GM21825 (cell line): ENCODE results near the gene MAB21L3.

Experiments
- ATAC-seq: cut with Tn5 transposase; IDR thresholded peaks from one replicate; pipeline ENCODE4 v1.9.1; 2021; ENCODE audit warnings: mild to moderate bottlenecking, moderate library complexity; ENCODE audit not compliant: unreplicated experiment

MAB21L3 gene

DNA sequence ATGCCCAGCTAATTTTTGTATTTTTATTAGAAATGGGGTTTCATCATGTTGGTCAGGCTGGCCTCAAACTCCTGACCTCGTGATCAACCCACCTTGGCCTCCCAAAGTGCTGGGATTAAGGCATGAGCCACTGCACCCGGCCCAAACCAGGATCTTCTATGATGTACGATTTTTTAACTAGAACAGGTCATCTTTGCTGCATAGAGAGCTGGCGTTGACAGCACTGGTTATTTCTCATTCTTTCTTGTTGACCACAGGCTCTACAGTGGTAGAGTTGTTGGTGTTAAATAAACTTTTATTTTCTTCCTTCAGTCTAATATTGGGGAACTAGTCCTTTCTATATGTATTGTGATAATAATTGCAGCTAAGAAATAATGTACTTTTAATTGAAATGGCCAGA lies 3.8 kb upstream of the MAB21L3 start:
- ATAC-seq, result no peak

DNA sequence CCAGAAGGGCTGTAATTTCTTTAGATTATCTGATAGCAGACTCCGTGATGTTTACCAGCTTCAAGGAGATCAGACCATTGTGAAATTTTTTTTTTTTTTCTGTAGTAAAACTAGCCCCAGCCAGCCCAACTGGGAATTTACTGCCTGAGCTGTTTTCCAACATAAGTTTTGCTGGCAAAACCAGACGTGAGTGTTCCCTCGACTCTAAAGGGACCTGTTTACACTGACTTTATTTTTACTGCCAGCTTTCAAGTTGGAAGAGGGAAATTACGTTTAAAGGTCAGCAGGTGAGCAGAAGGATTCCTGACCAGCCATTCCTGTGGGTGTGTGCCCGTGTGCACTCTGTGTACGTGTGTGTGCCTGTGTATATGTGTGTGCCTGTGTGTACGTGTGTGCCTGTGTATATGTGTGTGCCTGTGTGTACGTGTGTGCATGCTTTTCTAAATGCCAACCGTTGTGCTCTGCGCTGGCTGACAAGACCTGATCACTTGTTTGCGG lies 374 bp downstream of the MAB21L3 start:
- ATAC-seq, result no peak

DNA sequence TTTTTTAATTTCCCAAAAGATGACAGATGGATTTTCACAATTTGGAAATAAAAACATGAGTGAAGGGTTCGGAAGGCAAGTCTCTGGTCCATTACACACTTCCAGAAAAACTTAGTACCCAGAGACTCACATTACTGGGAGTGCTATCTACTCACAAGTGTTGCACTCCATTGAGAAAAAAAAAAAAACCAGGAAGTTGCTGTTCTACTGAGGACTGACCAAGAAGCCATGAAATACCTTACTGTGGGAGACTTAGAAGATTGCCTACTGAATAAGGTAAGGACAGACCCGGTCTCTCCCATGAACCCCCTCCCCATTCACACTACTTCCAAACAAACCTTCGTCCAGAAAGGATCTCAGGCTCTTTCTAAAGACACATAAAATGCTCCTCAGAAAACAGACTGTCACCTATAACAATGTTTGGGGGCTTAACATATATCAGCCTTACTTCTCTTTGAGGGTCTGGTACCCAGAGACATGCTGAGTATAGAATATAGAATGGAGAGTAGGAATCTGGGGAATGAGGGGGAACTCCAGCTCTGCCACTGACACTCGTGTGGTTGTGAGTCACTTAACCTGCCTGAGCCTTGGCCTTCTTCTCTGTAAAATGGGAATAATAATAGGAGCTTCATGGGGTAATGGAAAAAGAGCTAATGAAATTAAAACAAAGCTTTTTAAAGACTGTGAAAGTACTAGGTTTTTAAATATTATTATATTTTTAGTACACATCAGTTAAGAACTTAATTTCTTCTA lies 1.4 kb downstream of the MAB21L3 start:
- no peak for ATAC-seq

DNA sequence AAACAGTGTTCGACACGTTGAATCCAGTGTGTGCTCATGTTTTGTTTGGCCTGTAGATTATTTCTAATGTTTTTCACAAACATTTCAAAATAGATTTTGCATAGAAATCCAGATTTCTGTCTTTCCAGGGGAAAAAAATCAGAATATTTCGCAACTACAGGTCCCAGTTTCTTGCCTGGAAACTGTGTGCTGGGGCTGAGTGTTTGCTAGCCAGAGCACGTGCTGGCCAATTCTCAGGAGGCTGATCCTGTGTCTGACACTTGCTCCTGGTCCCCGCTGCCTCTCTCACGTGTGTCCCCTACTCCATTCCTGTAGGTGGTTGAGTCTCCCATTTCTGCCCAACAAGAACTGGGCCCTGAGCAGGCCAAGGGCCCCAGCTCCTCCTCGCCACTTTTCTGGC lies 2.4 kb downstream of the MAB21L3 start:
- no peak for ATAC-seq

DNA sequence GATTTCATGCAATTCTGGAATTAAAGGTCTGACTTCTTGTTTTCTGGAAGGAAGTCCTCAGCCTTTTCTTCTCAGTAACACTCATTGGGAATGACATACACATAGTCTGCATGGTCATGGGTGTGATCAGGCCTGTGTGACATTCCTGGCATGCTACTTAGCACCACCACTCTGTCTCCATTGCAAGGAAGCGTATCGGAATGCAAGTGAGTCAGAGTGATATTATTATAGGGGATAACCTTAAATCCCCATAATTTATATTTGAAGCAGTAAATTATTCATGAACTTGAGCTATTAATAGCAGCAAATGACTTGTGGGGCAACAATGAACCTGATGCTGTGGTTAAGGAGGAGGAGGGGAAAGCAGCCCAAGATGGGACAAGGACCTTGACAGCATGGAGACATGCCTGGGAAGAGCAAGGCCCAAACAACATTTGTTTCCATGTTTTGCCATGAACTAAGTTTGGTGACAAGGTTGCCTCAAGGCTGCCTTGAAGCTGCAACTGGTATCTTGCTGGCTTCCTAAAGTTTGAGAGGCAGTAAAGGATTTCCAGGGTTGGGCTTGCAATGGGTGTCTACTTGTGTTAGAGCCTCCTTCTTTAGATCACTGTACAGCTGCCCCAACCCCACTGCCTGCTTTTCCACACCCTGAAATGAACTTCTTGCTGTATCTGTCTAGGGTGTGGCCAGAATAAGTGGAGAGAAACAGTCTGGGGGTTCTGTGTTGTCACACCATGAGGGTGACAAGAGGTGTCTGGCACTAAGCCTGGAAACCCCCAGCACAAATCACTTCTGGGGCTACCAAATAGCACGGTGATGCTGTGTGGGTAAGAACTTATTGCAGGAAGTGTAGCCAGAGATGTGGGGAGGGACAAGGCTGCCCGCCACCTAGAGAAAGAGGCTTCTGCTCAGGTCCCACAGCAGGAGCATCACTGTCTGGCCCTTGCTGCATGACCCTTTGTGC lies 4.6 kb downstream of the MAB21L3 start:
- ATAC-seq, result no peak

DNA sequence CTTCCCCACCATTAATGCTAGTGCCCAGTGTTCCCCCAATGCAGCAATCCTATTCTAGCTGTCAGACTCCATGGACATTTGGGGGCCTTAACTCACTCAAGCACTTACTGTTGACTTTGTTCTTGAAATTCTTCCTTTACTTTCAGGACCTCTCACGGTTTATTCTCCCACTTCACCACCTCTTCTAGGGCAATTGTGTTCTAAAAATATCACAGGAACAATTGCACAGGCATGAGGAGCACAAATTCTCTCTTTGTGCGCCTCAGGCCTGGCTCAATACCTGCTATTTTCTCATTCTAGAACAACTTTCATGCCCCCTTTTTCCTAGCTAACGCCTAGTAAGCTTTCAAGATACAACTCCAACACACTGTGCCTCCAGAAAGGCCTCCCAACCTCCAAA lies 7.3 kb downstream of the MAB21L3 start:
- no peak for ATAC-seq

DNA sequence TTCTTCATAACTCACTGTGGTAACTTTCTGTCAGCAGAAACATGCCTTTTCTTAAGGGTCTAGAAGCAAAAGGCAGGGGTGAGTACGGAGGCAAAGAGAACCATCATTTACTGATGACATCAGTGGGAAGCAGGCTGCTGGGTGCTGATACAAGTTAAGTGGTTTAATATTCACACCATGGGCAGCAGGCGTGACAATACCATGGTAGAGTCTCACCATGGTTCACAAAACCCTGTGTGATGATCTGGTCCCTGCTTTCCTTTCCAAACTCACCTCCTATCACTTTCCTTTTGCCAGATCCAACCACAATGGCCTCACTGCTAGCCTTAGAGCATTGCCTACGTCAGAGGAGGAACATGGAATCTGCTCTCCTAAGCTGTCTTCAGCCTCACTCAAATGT lies 8.7 kb downstream of the MAB21L3 start:
- ATAC-seq, result no peak

DNA sequence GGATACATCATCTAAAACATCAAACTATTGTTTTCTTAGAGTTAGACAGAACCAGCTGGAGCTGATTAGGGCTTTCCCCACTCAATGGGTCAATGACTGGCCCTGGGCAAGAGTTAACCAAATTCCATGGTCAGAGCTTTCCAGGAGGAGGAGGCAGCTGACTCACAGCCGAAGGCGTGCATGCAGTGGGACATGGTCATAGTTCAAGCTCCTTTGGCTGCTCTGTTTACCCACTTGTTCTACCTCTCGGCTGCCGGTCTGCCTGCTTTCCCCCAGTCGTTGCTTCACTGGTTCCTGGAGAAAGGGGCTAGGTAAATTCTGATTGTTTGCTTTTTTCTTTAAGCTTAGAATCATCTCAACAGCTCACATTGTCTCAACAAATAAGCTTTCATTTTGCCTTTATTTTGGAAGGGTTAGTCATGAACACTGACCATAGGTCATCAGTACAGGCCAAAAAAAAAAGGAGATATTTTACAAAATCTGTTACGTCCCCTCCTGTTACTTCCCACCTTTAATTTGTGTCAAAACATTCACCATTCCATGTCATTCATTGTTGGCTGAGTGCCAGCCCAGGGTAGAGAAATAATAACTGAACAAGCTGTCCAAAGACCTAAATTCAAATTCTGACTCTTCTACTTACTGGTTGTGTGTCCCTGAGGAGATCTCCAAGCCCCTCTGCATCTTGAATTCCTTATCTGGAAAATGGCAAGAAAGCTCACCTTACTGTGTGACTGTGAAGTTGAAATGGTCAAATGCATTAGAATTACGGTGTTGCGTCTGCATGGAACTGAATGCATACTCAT lies 12.0 kb downstream of the MAB21L3 start:
- no peak for ATAC-seq

DNA sequence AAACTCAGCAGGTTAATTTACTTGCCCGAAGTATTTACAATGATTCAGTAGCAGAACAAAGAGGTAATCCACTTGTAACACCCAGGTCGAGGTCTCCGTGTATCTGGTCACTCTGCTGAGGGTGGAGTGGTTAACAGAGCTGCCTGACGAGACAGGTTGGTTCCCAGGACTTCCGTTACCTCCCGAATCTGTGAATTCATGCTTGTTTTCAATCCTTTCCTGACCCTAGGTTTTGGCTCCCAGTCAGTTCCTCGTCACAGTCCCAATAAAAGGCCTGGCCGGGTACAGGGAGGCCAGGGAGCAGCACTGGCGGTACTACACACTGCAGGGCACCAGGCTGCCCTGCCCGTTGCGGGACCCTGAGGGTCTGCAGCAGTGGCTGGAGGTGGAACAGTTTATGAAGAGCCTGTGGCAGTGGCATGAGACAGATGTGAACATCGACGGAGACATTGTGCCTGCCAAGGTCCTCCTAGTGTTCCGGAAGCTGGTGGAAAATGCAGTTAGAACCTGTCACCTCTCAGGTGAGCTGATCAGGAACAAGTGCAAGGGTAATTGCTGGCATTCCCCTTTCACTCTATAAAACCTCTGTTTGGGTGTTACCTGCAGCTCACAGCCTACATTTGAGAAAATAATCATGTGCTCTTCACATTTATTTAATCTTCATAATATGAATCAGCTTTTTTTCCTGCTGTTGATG lies 12.8 kb downstream of the MAB21L3 start:
- ATAC-seq, result no peak

DNA sequence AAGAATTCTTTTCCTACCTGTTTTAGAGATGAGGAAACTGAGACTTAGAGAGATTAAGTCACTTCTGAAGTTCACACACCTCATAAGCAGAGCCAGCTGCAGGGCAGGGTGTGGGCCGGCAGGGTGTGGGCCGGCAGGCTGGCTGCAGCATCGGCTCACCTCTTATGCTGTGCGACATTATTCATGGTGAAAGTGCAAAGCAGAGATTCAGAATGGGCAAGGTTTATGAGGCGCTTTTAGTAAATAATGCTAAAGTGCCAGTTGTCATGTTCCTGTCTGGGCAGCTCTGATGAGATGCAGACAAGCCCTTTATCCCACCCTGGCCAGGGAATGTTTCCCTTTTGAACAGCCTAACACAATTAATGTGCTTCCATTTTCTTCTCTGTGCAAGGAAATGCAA lies 14.6 kb downstream of the MAB21L3 start:
- ATAC-seq, result no peak

DNA sequence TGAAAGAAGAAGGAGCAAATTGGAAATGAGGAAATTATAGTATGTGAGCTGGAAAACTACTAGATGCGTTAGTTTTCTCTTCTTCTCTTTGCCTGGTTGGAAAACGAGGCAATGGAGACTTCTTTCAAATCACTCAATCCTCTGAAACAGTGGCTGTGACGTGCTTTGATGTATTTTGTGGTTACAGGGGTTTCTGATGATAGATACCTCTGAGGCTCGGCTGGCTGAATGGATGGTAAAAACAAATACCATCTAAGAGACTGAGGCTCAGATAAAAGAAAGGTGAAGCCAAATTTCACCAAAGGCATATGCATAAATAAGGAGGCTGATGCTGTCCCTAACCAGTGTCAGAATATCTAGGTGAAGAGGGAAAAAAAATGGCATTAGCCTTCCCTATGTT lies 15.1 kb downstream of the MAB21L3 start:
- no peak for ATAC-seq

DNA sequence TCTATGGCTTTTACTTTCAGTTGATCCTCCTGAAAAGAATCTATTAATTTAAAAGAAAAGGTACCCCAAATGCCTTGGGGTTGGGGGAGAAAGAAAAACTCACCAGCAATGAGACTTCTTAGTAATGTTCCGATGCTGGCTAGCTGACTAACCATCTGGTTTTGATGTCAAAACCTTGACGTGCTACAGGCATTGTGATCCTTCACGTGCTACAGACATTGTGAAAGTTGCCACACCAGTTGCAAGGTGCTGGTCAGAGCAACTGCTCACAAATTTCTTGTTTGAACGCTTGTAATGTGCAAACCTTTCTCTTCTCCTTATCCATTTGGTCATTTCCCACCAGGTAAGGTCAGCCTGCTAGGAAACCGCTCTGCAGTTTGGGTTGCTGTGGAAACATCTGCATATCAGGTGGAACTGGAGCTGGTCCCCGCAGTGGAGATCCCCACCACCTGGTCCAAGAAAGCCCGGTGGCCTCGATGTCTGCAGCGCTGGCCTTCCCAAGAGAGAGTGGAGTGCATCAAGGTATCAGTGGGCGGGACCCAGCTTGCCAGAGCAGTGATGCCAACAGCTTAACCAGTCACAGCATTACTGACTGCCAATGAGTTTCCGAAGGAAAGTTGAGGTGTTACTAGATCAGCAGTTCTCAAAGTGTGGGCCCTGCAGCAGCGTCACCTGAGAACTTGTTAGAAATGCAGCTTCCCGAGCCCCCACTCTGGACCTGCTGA lies 16.1 kb downstream of the MAB21L3 start:
- no peak for ATAC-seq

DNA sequence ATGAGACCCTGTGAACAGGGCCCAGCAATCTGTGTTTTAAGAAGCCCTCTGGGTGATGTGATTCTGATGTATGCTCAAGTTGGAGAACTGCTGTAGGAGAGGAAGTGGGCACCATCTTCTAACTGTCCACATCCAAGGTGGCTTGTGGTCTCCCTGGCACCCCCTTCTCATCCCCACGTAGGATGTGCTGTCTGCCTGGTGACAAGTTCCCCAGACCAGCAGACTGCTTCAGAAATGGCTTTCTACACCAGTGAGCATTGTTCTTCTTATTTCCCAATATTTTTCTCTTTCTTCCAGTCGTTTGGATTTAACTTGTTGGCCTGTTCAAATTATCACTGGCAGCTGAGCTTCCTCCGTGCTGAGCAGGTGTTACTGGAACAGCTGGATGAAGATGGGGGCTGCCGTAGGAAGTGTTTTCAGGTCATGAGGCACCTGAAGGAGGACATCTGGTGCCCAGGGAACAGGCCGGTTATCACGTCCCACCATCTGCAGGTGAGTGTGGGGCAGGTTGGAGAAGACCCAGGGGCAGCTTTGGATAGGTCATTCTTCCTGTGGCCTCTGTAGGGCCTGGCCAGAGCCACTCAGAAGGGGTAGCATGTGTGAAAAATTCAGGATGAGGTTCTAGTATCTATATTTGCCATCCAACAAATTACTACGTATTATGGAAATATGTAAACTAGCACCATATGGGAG lies 16.8 kb downstream of the MAB21L3 start:
- ATAC-seq, result no peak

DNA sequence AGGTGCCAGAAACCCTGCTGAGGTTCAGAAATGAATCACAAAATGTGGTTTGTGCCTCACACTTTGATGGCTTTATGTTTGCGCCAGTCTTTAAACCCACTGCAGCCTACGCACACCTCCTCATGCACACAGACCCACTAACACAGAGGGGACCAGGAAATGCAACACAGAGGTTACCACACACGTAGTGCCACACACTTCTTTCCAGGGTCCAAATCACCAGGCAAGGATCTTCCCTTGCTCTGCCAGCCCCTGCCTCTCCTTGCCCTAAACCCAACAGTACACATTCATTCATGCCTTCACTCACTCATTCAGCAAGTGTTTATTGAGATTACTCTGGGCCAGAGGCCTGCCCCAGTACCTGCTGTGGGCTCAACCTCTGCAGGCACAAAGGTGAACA lies 17.5 kb downstream of the MAB21L3 start:
- no peak for ATAC-seq

DNA sequence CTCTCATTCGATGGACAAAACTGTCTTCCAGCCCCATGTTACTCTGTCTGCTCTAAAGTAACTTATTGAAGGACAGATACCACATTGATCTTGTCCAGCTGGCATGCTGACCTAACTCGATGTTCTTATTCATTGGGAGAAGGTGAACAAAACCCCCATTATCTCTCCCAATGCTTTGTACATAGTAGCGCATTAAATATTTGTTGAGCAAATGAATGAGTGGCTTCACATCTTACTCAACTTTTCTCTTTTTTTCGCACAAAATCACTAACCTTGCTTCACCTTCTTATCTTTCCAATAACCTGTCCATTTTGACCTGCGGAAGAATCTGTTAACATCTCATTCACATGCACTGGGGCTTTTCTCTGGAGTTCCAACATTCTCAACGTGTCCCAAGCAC lies 18.3 kb downstream of the MAB21L3 start:
- no peak for ATAC-seq

DNA sequence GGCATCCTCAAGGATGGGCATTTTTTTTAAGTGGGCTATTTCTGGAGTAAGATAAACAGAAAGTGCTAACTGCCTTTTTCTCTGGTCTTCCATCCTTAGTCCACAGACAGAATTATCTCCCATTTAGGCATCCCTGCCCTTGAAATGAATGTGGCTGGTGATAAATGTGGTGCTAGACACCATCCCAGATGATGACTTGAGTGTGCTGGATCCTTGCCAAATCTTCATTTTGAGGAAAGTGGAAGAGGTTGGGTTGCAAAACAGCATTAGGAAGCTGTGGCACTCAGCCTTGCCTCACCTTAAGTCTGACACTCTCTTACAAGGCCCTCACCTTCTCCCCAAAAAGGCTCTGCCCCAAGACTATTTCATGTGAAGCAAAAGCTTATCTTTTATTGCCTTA lies 19.2 kb downstream of the MAB21L3 start:
- no peak for ATAC-seq

DNA sequence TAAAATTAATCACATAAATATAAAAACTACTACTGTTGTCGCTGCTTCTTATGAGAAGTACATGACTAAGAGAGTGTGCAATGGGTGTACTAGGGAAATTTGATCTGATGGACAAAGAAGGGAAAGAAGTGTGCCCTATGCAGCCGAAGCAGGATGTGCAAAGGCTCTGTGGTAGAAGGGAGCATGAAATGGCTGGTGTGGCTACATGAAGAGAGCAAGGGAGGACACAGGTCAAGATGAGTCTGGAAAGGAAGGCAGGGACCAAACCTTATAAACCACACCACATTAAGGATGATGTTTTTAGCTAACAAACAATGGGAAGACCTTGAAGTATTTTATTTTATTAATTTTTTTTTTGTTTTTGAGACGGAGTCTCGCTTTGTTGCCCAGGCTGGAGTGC lies 20.0 kb downstream of the MAB21L3 start:
- ATAC-seq, result no peak

DNA sequence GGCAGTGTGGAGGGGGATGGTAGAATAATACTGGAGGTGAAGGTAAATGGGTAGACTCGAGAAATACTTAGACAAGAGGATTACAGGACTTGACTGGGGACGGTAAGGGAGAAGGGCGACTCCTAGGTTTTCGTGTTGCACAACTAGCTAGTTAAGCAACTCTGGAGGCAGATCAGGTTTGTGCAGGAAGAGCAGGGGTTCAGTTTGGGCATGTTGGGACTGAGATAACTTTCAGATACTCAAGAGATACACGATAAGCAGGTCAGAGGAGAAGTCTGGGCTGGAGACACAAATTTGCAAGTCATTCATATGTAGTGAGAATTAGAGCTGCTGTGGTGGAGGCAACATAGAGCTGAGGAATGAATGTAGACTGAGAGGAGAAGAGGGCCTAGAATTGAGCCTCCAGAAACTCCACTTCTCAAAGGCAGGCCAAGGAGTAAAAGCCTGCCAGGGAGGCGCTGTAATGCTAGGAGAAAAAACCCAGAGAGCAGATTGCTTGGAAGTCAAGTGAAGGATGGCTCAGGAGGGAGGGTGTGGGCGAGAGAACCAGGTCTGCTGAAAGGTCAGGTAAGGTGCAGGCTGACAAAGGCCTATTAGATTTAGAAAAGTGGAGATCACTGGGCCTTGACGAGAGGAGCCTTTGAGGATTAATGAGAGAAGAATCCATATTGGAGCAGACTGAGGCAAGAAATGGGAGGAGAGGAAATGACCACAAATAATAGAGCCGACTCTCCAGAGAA lies 20.8 kb downstream of the MAB21L3 start:
- ATAC-seq, result no peak
